ENCODE results near the gene EFNA5.

Gene EFNA5

DNA sequence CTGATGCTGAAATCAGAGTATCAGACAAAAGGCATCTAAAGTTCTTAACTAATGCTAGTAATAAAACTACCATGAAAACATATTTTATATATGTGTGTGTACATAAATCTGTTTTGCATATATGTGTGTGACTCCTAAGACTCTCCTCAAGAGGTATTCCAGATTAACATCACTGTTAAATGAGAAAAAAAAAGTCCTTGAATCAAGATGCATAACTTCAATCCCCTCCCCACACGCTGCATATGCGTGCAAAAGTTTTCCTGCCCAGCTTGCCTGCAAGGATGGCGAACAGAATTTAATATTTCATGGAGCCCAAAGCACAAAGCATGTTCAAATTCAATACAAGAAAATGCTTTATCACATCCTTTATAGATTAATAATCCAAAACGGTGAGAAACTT, 34.7 kb downstream of the EFNA5 start:
- TF ChIP-seq, protein P1, sequence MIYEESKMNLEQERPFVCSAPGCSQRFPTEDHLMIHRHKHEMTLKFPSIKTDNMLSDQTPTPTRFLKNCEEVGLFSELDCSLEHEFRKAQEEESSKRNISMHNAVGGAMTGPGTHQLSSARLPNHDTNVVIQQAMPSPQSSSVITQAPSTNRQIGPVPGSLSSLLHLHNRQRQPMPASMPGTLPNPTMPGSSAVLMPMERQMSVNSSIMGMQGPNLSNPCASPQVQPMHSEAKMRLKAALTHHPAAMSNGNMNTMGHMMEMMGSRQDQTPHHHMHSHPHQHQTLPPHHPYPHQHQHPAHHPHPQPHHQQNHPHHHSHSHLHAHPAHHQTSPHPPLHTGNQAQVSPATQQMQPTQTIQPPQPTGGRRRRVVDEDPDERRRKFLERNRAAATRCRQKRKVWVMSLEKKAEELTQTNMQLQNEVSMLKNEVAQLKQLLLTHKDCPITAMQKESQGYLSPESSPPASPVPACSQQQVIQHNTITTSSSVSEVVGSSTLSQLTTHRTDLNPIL (CRISPR knock-in tag; IDR thresholded peaks at IDR 0.05; ENCODE audit: low read depth) = no peak
- TF ChIP-seq TCF4 (CRISPR knock-in tag; IDR thresholded peaks at IDR 0.05; ENCODE audit: borderline replicate concordance) (no peak), SNAI2 (CRISPR knock-in tag; IDR thresholded peaks at IDR 0.05) (no peak), RARB (CRISPR knock-in tag; IDR thresholded peaks at IDR 0.05) (no peak), ARNTL (CRISPR knock-in tag; IDR thresholded peaks at IDR 0.05; ENCODE audit: borderline replicate concordance, low read depth) (no peak), ZNF8 (CRISPR knock-in tag; IDR thresholded peaks at IDR 0.05) (no peak), ESRRG (CRISPR knock-in tag; IDR thresholded peaks at IDR 0.05) (no peak), ZNF565 (CRISPR knock-in tag; conservative IDR thresholded peaks at IDR 0.05; ENCODE audit: low read depth) (no peak), CSDC2 (CRISPR knock-in tag; IDR thresholded peaks at IDR 0.05) (no peak), BACH2 (CRISPR knock-in tag; IDR thresholded peaks at IDR 0.05; ENCODE audit: borderline replicate concordance) (no peak), ZC3H10 (CRISPR knock-in tag; IDR thresholded peaks at IDR 0.05) (no peak), OSR1 (CRISPR knock-in tag; IDR thresholded peaks at IDR 0.05) (no peak), ZNF70 (CRISPR knock-in tag; IDR thresholded peaks at IDR 0.05) (no peak), PPARA (CRISPR knock-in tag; IDR thresholded peaks at IDR 0.05; ENCODE audit: borderline replicate concordance) (no peak), GLIS3 (CRISPR knock-in tag; IDR thresholded peaks at IDR 0.05) (no peak)
- TF ChIP-seq, protein P2, sequence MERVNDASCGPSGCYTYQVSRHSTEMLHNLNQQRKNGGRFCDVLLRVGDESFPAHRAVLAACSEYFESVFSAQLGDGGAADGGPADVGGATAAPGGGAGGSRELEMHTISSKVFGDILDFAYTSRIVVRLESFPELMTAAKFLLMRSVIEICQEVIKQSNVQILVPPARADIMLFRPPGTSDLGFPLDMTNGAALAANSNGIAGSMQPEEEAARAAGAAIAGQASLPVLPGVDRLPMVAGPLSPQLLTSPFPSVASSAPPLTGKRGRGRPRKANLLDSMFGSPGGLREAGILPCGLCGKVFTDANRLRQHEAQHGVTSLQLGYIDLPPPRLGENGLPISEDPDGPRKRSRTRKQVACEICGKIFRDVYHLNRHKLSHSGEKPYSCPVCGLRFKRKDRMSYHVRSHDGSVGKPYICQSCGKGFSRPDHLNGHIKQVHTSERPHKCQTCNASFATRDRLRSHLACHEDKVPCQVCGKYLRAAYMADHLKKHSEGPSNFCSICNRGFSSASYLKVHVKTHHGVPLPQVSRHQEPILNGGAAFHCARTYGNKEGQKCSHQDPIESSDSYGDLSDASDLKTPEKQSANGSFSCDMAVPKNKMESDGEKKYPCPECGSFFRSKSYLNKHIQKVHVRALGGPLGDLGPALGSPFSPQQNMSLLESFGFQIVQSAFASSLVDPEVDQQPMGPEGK (CRISPR knock-in tag; IDR thresholded peaks at IDR 0.05; ENCODE audit: borderline replicate concordance) = no peak
- TF ChIP-seq, protein P3, sequence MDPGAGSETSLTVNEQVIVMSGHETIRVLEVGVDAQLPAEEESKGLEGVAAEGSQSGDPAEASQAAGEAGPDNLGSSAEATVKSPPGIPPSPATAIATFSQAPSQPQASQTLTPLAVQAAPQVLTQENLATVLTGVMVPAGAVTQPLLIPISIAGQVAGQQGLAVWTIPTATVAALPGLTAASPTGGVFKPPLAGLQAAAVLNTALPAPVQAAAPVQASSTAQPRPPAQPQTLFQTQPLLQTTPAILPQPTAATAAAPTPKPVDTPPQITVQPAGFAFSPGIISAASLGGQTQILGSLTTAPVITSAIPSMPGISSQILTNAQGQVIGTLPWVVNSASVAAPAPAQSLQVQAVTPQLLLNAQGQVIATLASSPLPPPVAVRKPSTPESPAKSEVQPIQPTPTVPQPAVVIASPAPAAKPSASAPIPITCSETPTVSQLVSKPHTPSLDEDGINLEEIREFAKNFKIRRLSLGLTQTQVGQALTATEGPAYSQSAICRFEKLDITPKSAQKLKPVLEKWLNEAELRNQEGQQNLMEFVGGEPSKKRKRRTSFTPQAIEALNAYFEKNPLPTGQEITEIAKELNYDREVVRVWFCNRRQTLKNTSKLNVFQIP (CRISPR knock-in tag; IDR thresholded peaks at IDR 0.05; ENCODE audit: borderline replicate concordance, low read depth) = no peak
- TF ChIP-seq, protein P4, sequence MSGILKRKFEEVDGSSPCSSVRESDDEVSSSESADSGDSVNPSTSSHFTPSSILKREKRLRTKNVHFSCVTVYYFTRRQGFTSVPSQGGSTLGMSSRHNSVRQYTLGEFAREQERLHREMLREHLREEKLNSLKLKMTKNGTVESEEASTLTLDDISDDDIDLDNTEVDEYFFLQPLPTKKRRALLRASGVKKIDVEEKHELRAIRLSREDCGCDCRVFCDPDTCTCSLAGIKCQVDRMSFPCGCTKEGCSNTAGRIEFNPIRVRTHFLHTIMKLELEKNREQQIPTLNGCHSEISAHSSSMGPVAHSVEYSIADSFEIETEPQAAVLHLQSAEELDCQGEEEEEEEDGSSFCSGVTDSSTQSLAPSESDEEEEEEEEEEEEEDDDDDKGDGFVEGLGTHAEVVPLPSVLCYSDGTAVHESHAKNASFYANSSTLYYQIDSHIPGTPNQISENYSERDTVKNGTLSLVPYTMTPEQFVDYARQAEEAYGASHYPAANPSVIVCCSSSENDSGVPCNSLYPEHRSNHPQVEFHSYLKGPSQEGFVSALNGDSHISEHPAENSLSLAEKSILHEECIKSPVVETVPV (CRISPR knock-in tag; IDR thresholded peaks at IDR 0.05) = no peak
- no peak for ATAC-seq

DNA sequence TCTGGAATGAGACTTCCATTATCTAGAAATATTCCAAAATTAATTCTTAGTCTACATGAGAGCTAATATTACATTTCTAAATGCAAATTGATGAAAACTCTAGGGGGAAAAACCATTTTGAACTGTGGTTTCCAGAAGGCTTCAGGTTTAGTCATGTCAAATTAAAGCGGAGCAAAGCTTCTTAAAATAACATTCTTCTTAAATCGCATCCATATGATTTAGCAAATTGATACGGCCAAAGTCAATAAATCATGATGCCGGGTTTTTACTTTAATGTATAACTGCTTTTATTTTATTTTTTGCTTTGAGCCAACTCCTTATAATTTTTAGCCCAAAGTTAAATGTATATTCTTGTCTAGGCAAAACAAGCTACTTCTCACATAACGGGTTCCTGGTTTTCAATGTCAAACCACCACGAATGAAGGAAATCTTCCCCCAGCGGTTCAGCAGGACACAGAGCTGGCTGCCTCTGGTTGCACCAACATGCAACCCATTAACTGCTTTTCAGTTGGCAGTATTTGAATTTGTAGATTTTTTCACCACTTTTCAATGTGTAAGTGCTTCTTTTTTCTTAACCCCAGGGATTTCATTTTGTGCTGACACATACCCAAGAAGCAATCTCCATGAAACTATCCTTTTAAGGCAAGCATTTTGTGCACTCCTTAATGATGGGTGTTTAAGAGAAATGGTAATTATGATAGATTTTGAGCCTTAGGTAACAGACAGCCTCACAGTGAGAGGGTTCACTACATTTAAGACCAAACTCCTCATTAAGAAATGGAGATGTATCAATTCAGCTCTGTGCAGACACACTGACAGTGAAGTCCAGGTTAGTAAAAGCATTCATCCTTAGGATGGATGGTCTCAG, 35.5 kb downstream of the EFNA5 start:
- ATAC-seq = no peak

More for the DNA sequence above, 35.5 kb downstream of the EFNA5 start:
- TF ChIP-seq, protein P5, sequence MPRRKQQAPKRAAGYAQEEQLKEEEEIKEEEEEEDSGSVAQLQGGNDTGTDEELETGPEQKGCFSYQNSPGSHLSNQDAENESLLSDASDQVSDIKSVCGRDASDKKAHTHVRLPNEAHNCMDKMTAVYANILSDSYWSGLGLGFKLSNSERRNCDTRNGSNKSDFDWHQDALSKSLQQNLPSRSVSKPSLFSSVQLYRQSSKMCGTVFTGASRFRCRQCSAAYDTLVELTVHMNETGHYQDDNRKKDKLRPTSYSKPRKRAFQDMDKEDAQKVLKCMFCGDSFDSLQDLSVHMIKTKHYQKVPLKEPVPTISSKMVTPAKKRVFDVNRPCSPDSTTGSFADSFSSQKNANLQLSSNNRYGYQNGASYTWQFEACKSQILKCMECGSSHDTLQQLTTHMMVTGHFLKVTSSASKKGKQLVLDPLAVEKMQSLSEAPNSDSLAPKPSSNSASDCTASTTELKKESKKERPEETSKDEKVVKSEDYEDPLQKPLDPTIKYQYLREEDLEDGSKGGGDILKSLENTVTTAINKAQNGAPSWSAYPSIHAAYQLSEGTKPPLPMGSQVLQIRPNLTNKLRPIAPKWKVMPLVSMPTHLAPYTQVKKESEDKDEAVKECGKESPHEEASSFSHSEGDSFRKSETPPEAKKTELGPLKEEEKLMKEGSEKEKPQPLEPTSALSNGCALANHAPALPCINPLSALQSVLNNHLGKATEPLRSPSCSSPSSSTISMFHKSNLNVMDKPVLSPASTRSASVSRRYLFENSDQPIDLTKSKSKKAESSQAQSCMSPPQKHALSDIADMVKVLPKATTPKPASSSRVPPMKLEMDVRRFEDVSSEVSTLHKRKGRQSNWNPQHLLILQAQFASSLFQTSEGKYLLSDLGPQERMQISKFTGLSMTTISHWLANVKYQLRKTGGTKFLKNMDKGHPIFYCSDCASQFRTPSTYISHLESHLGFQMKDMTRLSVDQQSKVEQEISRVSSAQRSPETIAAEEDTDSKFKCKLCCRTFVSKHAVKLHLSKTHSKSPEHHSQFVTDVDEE (CRISPR knock-in tag; IDR thresholded peaks at IDR 0.05) = no peak
- TF ChIP-seq CSDC2 (CRISPR knock-in tag; IDR thresholded peaks at IDR 0.05) = no peak
- no peak for TF ChIP-seq ISL1 (CRISPR knock-in tag; IDR thresholded peaks at IDR 0.05)
- TF ChIP-seq, protein P2 (CRISPR knock-in tag; IDR thresholded peaks at IDR 0.05; ENCODE audit: borderline replicate concordance) = no peak
- TF ChIP-seq PPARA (CRISPR knock-in tag; IDR thresholded peaks at IDR 0.05; ENCODE audit: borderline replicate concordance) = no peak
- TF ChIP-seq SNAI2 (CRISPR knock-in tag; IDR thresholded peaks at IDR 0.05) = no peak
- no peak for TF ChIP-seq RARB (CRISPR knock-in tag; IDR thresholded peaks at IDR 0.05)
- TF ChIP-seq ZC3H10 (CRISPR knock-in tag; IDR thresholded peaks at IDR 0.05) = no peak
- no peak for TF ChIP-seq ARNTL (CRISPR knock-in tag; IDR thresholded peaks at IDR 0.05; ENCODE audit: borderline replicate concordance, low read depth)
- no peak for TF ChIP-seq TCF4 (CRISPR knock-in tag; IDR thresholded peaks at IDR 0.05; ENCODE audit: borderline replicate concordance)
- TF ChIP-seq ZNF8 (CRISPR knock-in tag; IDR thresholded peaks at IDR 0.05) = no peak
- TF ChIP-seq ZNF70 (CRISPR knock-in tag; IDR thresholded peaks at IDR 0.05) = no peak
- no peak for TF ChIP-seq TOX (CRISPR knock-in tag; IDR thresholded peaks at IDR 0.05; ENCODE audit: borderline replicate concordance)
- TF ChIP-seq, protein P3 (CRISPR knock-in tag; IDR thresholded peaks at IDR 0.05; ENCODE audit: borderline replicate concordance, low read depth) = no peak
